K562 (cell line): Measurements from ENCODE around the gene SLC18B1. TPM values are rescaled to one million over a fixed set of nuclear protein-coding genes. Genes with fewer than 3 reads are reported as not detected.
A peak's percentile ranks its signal among the peaks of the same experiment; 100 is the strongest.

Experiments
- BHLHE40 ChIP-seq: IDR thresholded peaks from 2 replicates; pipeline ENCODE4 v1.6.1; 2011; ENCODE audit warnings: low read length, improper control_type of control experiment
- CTBP1 ChIP-seq: fragments of 450-650 bp; IDR thresholded peaks from 2 replicates; pipeline ENCODE4 v1.6.1; 2016; ENCODE audit warnings: borderline replicate concordance
- CTCFL ChIP-seq: IDR thresholded peaks from 2 replicates; pipeline ENCODE4 v1.6.1; 2011; ENCODE audit warnings: borderline replicate concordance, low read depth, mild to moderate bottlenecking, moderate library complexity, low read length; ENCODE audit not compliant: insufficient read depth, poor library complexity, severe bottlenecking
- EGR1 ChIP-seq: fragments of 450-650 bp; conservative IDR thresholded peaks from 2 replicates; pipeline ENCODE4 v1.6.1; 2017; ENCODE audit warnings: mild to moderate bottlenecking
- EP400 ChIP-seq: fragments of 450-650 bp; IDR thresholded peaks from 2 replicates; pipeline ENCODE4 v1.6.1; 2017; ENCODE audit warnings: antibody characterized with exemption, mild to moderate bottlenecking, moderate library complexity
- ESRRA ChIP-seq: fragments of 450-650 bp; IDR thresholded peaks from 2 replicates; pipeline ENCODE4 v1.6.1; 2014; ENCODE audit warnings: low read depth, mild to moderate bottlenecking, moderate library complexity, borderline replicate concordance
- ETV1 ChIP-seq: fragments of 450-650 bp; conservative IDR thresholded peaks from 2 replicates; pipeline ENCODE4 v1.6.1; 2016; ENCODE audit warnings: missing genetic modification characterization, control low read depth, low read depth, missing compliant biosample characterization
- GABPA ChIP-seq: fragments of 200-800 bp; sonication (Bioruptor generic); conservative IDR thresholded peaks from 2 replicates; pipeline ENCODE4 v1.6.1; 2016; ENCODE audit warnings: low read depth, missing genetic modification characterization, missing compliant biosample characterization
- HCFC1 ChIP-seq: IDR thresholded peaks from 2 replicates; pipeline ENCODE4 v1.6.1; 2012; ENCODE audit warnings: low read depth, low read length, improper control_type of control experiment
- HDAC8 ChIP-seq: fragments of 450-650 bp; IDR thresholded peaks from 2 replicates; pipeline ENCODE4 v1.6.1; 2016; ENCODE audit warnings: mild to moderate bottlenecking, missing genetic modification characterization, moderate library complexity, missing compliant biosample characterization
- MYC ChIP-seq, 2 experiments: fragments of 250-450 bp in 1 of 2; sonication (Bioruptor Pico) in 1 of 2; IDR thresholded peaks; 2 replicates each; pipeline versions ENCODE4 v1.5.1 to v1.6.1; 2012 to 2021; ENCODE audit warnings: low read depth in 2 of 2, borderline replicate concordance in 1 of 2, improper control_type of control experiment in 1 of 2, low read length in 1 of 2, mild to moderate bottlenecking in 1 of 2, moderate library complexity in 1 of 2
- PCBP2 ChIP-seq: fragments of 200-400 bp; formaldehyde crosslinking; IDR thresholded peaks from 2 replicates; pipeline ENCODE4 v1.6.1; 2018; ENCODE audit warnings: low read length, low read depth, mild to moderate bottlenecking, moderate library complexity; ENCODE audit not compliant: poor library complexity, severe bottlenecking
- PTRF ChIP-seq: fragments of 450-650 bp; IDR thresholded peaks from 2 replicates; pipeline ENCODE4 v1.6.1; 2016; ENCODE audit warnings: mild to moderate bottlenecking, missing genetic modification characterization, missing compliant biosample characterization
- RCOR1 ChIP-seq, 2 experiments: IDR thresholded peaks; 2 replicates each; pipeline ENCODE4 v1.6.1; 2012; ENCODE audit warnings: low read depth in 2 of 2, low read length in 2 of 2, borderline replicate concordance in 1 of 2, improper control_type of control experiment in 1 of 2
- SIN3B ChIP-seq: fragments of 450-650 bp; IDR thresholded peaks from 2 replicates; pipeline ENCODE4 v1.6.1; 2017; ENCODE audit warnings: low read depth, mild to moderate bottlenecking, moderate library complexity
- SMAD4 ChIP-seq: fragments of 250-450 bp; sonication (Bioruptor Pico); conservative IDR thresholded peaks from 2 replicates; pipeline ENCODE4 v1.8.0; 2021; ENCODE audit warnings: inconsistent platforms, mild to moderate bottlenecking, moderate library complexity
- SMARCA5 ChIP-seq: fragments of 450-650 bp; IDR thresholded peaks from 2 replicates; pipeline ENCODE4 v1.6.1; 2016
- SRSF1 ChIP-seq: fragments of 200-400 bp; formaldehyde crosslinking; IDR thresholded peaks from 2 replicates; pipeline ENCODE4 v1.6.1; 2017; ENCODE audit warnings: mild to moderate bottlenecking, low read depth, low read length, moderate library complexity
- ZBTB7A ChIP-seq: IDR thresholded peaks from 2 replicates; pipeline ENCODE4 v1.6.1; 2011; ENCODE audit warnings: low read depth, mild to moderate bottlenecking, low read length, moderate library complexity, borderline replicate concordance; ENCODE audit not compliant: control insufficient read depth
- ZKSCAN8 ChIP-seq: fragments of 200-800 bp; sonication (Bioruptor generic); IDR thresholded peaks from 2 replicates; pipeline ENCODE4 v1.6.1; 2016; ENCODE audit warnings: missing genetic modification characterization, missing compliant biosample characterization
- ZNF436 ChIP-seq: fragments of 250-450, 450-650 bp; sonication (Bioruptor Pico); formaldehyde crosslinking; IDR thresholded peaks from 2 replicates; pipeline ENCODE4 v1.7.0; 2020; ENCODE audit warnings: mild to moderate bottlenecking
- ZNF780A ChIP-seq: fragments of 250-450 bp; sonication (Bioruptor Pico); IDR thresholded peaks from 2 replicates; pipeline ENCODE4 v1.5.0; 2021; ENCODE audit warnings: mild to moderate bottlenecking
- ZZZ3 ChIP-seq: fragments of 450-650 bp; IDR thresholded peaks from 2 replicates; pipeline ENCODE4 v1.6.1; 2016; ENCODE audit warnings: antibody characterized with exemption, mild to moderate bottlenecking, moderate library complexity
- polyA plus RNA-seq, 8 experiments: library from polyadenylated mRNA; depleted of rRNA in 4 of 8; stranded (reverse) in 5 of 8; unstranded in 3 of 8; fragments of >200 nt; fragmentation: Nextera tagmentation in 2 of 8; fragmentation: Illumina TruSeq in 1 of 8; extraction: Ambion mirVana in 2 of 8; extraction: Trizol in 1 of 8; gene quantifications; 2 replicates each; pipeline versions ENCODE4 v1.2.1 to v1.2.3, GENCODE V29; 2011 to 2014; ENCODE audit warnings: inconsistent platforms in 1 of 8, missing spikeins in 1 of 8
- total RNA-seq, 7 experiments: library from RNA; depleted of rRNA in 6 of 7; stranded (reverse); fragments of >200 nt in 6 of 7; fragmentation: Illumina TruSeq in 2 of 7; extraction: Trizol in 2 of 7; gene quantifications; 2 replicates each; pipeline versions ENCODE4 v1.2.1 to v1.2.3, GENCODE V29; 2011 to 2021; ENCODE audit warnings: low replicate concordance in 1 of 7
- TF ChIP-seq, protein P1 (sequence below): fragments of 450-650 bp; IDR thresholded peaks from 2 replicates; pipeline ENCODE4 v1.7.1; 2018; ENCODE audit warnings: mild to moderate bottlenecking, low read depth; ENCODE audit not compliant: partially characterized antibody

The SLC18B1 gene
- total and polyA plus RNA-seq, 9 of the 15 experiments (the other 6 are each of a cell fraction or from before 2014, with no cell fraction given): 10.4 to 49.1 (median 32.0) TPM

DNA sequence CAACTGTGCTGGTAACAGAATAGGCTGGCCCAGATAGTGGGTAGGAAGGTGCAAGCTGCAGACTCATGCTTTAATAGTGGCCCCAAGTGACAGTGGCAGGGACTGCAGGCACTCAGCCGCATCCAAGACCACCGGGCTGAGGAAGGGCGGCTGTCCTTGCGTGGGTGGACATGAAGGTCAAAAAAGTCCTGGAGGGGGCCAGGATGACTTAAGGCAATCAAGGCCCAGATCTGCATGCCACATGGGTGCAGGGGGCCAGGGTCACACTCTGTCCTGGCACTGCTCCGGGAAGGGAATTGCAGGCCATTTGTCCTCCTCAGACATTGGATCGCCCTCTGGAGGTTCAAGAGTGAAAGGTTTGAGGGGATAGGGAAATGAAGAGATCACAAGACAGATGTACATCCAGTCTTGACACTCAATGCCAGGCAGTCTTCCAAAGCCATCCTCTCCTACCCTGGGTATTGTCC is 30.4 kb downstream of the SLC18B1 start (continued):
- TF ChIP-seq HDAC8 (tag) (no peak), EGR1 (peak; percentile 87), ZZZ3 (no peak), HCFC1 (peak; percentile 4; the same call in 1 of the 2 replicates), RCOR1 (IDR thresholded peaks at IDR 0.05; ENCODE audit: borderline replicate concordance in 1 of 2, low read depth in 2 of 2, low read length in 2 of 2) (no peak), ETV1 (no peak), ZBTB7A (peak; percentile 48; the same call in 1 of the 2 replicates), CTBP1 (peak; percentile 50; the same call in 1 of the 2 replicates), SMAD4 (CRISPR knock-in tag) (peak; percentile 45), EP400 (peak; percentile 33; the same call in 1 of the 2 replicates), CTCFL (peak; percentile 79), SRSF1 (no peak), MYC (IDR thresholded peaks at IDR 0.05; ENCODE audit: low read depth, low read length) (0 out of 2 replicates have a peak, but pooled peaks have one; percentile 16), MYC (CRISPR knock-in tag; IDR thresholded peaks at IDR 0.05; ENCODE audit: borderline replicate concordance, low read depth) (no peak), ZNF436 (CRISPR knock-in tag) (no peak), GABPA (tag) (no peak), BHLHE40 (no peak), PCBP2 (no peak), ZNF780A (CRISPR knock-in tag) (no peak), ESRRA (peak; percentile 64), SIN3B (0 out of 2 replicates have a peak, but pooled peaks have one; percentile 49), SMARCA5 (0 out of 2 replicates have a peak, but pooled peaks have one; percentile 30), ZKSCAN8 (CRISPR knock-in tag) (no peak), PTRF (no peak)
- TF ChIP-seq, protein P1, sequence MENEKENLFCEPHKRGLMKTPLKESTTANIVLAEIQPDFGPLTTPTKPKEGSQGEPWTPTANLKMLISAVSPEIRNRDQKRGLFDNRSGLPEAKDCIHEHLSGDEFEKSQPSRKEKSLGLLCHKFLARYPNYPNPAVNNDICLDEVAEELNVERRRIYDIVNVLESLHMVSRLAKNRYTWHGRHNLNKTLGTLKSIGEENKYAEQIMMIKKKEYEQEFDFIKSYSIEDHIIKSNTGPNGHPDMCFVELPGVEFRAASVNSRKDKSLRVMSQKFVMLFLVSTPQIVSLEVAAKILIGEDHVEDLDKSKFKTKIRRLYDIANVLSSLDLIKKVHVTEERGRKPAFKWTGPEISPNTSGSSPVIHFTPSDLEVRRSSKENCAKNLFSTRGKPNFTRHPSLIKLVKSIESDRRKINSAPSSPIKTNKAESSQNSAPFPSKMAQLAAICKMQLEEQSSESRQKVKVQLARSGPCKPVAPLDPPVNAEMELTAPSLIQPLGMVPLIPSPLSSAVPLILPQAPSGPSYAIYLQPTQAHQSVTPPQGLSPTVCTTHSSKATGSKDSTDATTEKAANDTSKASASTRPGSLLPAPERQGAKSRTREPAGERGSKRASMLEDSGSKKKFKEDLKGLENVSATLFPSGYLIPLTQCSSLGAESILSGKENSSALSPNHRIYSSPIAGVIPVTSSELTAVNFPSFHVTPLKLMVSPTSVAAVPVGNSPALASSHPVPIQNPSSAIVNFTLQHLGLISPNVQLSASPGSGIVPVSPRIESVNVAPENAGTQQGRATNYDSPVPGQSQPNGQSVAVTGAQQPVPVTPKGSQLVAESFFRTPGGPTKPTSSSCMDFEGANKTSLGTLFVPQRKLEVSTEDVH: peak; percentile 42
